NCI-H1105 (cell line): ENCODE measurements around the gene MAML1.

Source experiments
- DNase-seq: peaks from one replicate; lab custom pipeline; 2025; lab: John Stamatoyannopoulos, UW

The MAML1 gene

DNA sequence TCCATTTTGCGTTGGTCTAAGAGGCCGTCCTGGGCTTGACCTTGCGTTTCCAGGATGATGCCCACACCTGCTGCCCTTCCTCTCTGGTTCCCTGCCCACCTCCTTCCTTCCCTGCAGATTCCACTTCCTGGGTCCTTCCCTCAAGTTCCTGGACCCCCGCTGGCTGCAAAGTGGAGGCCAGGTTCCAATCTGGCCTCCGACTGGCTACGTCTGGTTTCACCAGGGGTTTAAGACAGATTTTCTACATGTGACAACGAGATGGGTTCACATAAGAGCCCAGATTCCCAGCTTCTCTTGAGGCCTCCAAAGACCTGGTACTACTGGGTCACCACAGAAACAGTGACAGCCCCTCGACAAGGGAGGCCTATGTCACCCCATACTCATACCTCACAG is 71.9 kb downstream of the MAML1 start:
- DNase-seq = no peak

DNA sequence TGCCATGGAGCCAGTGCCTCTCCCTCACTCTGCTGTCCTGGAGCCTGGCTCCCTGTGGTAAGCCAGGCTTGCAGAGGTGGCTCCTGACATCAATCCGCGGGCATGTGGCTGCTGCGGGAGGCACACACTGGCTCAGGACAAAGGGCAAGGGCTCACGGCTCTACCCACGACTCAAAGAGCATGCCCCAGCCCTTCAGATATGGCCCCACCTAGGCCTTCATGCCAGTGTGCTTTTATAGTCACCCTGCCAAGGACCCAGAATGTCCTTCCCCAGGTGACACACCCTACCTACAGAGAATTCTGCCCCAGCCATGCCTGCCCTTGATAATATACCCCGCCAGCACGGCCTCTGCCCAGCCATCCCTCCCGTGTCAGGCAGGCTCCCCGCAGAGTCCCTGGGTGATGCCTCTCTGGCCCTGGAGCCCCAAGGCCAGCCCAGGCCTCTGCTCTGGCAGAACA is 72.5 kb downstream of the MAML1 start:
- no peak for DNase-seq

GRCh38 chr5:179805529-179806249 is 73.1 kb downstream of the MAML1 start:
- no peak for DNase-seq

- peak; percentile 37 for DNase-seq
Measured at GRCh38 chr5:179806250-179807048, 73.8 kb downstream of the MAML1 start, which contains the start of gene MGAT4B. Gene MGAT4B, minus strand, starts transcription at chr5:179806866. Its CDS starts 283 bp downstream, at chr5:179806583.

DNA sequence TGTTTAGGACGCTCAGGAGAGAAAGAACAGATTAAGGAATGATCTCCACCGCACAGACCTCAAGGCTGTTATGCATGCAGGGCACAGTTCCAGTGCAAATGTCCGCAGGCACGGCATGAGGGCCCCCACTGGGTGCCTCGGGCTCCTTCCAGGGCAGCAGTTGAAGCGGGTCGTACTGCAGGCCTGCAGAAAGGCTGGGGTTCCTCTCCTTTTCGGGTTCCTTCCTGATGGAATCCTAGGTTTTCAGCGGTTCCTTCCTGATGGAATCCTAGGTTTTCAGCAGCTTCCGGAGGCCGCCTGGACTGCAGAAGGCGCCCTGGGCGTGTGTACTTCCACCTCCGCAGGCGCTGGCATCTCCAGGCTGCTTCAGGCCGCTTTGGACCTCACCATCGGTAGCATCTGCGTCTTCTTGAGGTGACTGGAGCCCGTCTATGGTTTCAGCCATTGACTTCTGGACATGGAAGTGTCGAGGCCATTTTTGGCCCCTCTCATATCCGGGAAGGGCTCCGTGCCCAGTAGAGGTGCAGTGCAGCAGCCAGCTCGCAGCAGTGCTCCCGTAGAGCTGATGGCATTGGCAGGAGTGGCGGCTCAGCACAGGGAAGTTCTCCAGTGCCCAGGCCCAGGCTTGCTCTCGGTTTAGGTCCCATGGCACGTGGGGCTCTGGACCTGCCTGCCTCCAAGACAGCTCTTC is 79.7 kb downstream of the MAML1 start:
- DNase-seq = no peak

GRCh38 chr5:179812997-179813607 is 80.5 kb downstream of the MAML1 start:
- no peak for DNase-seq

- no peak for DNase-seq
Measured at GRCh38 chr5:179814090-179814489, 81.5 kb downstream of the MAML1 start.

DNA sequence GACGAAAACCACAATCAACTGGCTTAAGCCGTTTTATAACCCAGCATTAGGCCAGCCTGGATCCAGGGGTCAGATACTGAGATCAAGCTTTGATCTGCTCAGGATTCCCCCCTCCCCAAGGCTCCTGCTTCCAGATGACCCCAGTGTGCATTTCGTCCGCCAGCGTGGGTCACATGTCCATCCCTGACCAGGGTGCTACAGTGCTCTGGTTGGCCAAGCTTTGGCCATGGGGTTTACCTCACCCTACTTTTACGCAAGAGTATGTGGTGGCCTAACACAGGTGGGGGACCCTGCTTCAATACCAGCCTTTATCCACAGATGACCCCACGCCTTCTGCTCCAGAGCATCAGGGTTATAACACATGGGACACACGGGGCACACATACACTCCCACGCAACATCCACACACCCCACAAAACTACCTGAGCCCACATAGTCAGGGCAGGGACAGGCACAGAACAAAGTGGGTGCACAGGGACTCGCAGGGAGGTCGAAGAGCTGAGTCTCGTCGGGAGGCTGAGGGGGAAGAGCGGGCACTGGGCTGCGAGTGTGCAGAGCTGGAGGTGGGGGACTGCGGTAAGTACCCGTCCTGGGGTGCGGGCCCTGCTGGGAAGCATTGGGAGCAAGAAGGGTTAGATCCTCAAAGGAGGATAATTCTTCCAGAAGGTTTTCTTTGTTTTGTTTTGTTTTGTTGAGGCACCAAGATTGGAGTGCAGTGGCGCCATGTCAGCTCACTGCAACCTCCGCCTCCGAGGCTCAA is 83.0 kb downstream of the MAML1 start:
- no peak for DNase-seq

DNA sequence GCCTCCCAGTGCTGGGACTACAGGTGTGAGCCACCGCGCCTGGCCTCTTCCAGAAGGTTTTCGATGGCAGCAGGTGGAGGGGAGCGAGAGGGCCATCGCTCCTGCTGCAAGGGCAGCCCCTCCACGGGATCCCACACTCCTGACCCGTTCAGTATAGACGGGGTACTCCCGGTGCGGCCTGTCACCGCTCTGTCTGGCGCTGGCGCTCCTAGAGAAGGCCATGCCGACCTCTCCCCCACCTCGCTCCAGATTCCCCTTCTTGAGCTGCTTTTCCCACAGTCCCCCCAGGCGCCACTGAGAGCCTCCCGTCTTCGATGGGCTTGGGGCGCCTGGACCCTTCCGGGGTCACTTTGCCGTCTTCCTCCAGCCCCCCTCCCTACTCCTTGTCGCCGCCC is 83.8 kb downstream of the MAML1 start:
- DNase-seq = no peak

- no peak for DNase-seq
Measured at GRCh38 chr5:179816796-179817469, 84.3 kb downstream of the MAML1 start.

DNA sequence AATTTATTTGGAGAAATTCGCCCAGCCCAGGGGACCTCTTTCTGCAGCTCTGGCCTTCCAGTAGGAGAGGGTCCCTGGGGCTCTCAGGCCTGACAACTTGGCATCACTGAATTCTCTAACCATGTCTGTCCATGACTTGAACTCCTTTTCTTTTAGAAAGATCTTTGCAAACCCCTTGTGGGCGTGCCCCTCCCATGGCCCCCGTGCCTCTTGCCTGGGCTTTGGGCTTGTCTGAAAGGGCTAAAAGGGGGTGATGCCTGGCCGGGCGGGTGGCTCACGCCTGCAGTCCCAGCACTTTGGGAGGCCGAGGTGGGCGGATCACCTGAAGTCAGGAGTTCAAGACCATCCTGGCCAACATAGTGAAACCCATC is 84.8 kb downstream of the MAML1 start:
- DNase-seq = no peak

GRCh38 chr5:179817890-179818745 is 85.5 kb downstream of the MAML1 start:
- DNase-seq = no peak

GRCh38 chr5:179818746-179819295 is 86.2 kb downstream of the MAML1 start:
- peak; percentile 49 for DNase-seq

- no peak for DNase-seq
Measured at GRCh38 chr5:179819296-179820126, 86.9 kb downstream of the MAML1 start.

DNA sequence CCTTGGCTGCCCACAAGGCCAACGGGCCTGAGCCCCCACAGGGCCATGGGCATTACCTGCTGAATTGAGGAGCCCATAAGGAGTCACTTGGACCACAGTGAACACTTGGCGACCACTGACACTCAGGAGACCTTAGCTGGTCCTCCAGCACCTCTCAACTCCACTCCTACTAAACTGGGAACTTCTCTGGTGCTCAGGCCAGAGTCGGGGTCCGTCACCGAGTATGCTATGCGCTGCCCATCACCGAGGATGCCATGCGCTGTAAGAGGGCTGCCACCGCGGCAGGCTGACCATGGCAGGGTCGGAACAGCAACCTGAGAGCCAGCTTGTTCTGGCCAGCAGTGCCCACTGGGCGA is 87.5 kb downstream of the MAML1 start:
- no peak for DNase-seq

- peak; percentile 37 for DNase-seq
Measured at GRCh38 chr5:179820483-179821297, 88.1 kb downstream of the MAML1 start, which contains the start of gene SQSTM1. Gene SQSTM1, plus strand, starts transcription at chr5:179820905. Its CDS starts 32 bp downstream, at chr5:179820937.

DNA sequence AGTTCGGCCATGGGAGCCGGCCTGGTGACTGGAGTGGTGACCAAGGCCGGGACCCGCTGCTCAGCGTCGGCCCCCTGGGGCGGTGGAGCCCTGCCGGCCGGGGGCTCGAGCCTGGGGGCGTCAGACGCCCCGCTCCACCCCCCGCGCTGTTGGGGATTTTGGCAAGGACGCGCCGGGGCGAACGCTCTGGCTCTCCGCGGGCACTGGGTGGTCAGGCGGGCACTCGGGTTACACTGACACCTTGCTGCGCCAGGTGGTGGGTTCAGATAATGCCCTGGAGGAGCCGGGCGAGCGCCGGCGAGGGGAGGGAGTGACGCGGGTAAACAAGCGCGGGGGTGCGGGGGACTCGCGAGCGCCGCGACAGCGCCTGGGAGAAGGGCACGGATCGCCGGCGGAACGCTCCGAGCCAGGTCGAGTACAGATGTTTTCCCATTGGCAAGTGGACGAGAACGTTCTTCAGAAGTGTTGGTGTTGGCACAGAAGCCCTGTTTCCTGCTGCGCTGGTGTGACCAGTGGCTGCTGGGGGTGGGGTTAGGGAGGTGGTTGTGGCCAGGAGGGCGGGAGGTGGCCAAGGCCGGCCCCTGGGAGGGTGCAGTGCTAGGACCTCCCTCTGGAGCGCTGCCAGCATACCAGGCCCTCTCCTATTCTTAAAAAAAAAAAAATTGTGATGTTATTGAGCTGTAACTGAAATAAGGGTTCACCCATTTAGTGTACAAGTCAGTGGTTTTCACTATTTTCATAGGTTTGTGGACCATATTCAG is 88.9 kb downstream of the MAML1 start:
- peak; percentile 53 for DNase-seq
